GM19043 (cell line): ENCODE measurements around the gene NR1I3.
"Not testable (repeated sequence)": the region's sequence is repeated elsewhere in the genome, so short reads cannot be mapped to it uniquely, and the experiment has no call there.

ENCODE experiments used
- ATAC-seq: cut with Tn5 transposase; IDR thresholded peaks from one replicate; pipeline ENCODE4 v1.9.1; 2021; ENCODE audit warnings: low read depth; ENCODE audit not compliant: unreplicated experiment

The NR1I3 gene

DNA sequence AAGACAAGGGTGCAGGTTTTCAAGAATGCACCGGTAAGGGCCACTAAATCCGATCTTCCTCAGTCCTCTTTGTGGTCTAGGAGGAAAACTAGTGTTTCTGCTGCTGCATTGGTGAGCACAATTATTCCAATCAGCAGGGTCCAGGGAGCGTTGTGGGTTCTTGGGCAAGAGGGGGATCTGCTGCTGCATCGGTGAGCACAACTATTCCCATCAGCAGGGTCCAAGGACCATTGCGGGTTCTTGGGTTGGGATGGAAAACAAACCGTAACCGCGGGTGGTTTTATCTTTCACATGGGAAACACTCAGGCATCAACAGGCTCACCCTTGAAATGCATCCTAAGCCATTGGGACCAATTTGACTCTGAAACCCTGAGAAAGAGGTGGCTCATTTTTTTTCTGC lies 13.6 kb upstream of the NR1I3 start:
- ATAC-seq = no peak

- no peak for ATAC-seq
These were observed 12.8 kb upstream of the NR1I3 start for GRCh38 chr1:161250829-161251228.

- not testable (repeated sequence) for ATAC-seq
These were observed 12.1 kb upstream of the NR1I3 start for GRCh38 chr1:161250100-161250499.

- no peak for ATAC-seq
These were observed 6.9 kb upstream of the NR1I3 start for GRCh38 chr1:161244888-161245287.

GRCh38 chr1:161242313-161242712 lies 4.3 kb upstream of the NR1I3 start:
- no peak for ATAC-seq

GRCh38 chr1:161241682-161242081 lies 3.7 kb upstream of the NR1I3 start:
- ATAC-seq = no peak

GRCh38 chr1:161235957-161236775 lies 1.8 kb downstream of the NR1I3 start:
- no peak for ATAC-seq

DNA sequence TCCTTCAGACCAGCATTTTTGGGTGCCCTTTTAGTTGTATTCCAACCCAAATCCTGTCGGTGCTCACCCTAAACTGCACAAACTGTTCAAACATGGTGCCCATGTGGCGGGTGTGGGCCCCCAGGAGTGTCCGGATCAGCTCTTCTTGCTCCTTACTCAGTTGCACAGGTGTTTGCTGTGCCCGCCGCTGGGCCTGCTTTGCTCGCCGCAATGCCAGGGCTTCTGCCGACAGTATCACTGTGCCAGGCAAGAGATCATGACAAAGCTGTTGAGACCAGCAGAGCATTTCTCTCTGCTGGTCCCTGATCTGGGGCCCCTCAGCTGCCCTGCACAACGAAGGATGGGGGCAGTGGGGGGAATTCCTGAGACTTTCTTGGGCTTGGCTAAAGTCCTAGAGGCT lies 4.9 kb downstream of the NR1I3 start:
- ATAC-seq = no peak

- ATAC-seq = no peak
These were observed 7.2 kb downstream of the NR1I3 start for GRCh38 chr1:161230762-161231161.

GRCh38 chr1:161229896-161230295 lies 8.1 kb downstream of the NR1I3 start:
- no peak for ATAC-seq

DNA sequence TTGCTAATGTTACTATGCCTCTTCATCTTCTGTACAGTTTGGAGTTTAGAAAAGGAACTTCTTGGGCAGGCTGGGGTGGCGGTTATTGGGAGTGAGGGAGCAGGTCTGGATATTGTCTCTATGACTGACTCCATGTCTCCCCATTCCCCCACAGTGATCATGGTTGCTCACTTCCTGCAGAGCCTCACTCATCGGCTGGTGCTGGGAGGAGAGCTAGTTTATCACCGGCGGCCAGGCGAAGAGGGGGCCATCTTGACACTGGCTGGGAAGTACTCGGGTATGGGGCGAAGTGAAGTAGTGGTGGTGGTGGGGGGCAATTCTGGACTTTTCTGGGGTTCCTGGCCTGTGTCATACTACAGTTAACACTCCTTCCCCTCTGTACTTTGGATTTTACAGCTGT lies 10.0 kb downstream of the NR1I3 start:
- no peak for ATAC-seq

- no peak for ATAC-seq
These were observed 10.7 kb downstream of the NR1I3 start for GRCh38 chr1:161227196-161227871.

- ATAC-seq = no peak
These were observed 11.2 kb downstream of the NR1I3 start for GRCh38 chr1:161226759-161227158.

DNA sequence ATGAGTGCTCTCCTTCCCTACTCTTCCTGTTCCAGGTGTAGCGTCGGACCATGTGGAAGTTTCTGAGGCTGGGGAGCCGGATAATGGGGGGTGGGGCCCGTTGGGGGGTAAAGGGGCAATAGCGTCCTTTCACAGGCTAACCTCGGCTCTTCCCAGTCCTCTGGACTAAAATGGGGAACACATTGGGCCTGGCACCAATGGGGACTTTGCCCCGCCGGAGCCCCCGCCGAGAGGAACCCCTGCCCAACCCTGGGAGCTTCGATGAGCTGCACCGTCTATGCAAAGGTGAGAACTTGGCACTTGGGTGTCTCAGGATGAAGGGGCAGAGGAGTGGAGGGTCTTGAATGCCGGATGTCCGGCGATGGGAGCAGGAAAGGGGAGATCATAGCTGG lies 11.7 kb downstream of the NR1I3 start:
- no peak for ATAC-seq

DNA sequence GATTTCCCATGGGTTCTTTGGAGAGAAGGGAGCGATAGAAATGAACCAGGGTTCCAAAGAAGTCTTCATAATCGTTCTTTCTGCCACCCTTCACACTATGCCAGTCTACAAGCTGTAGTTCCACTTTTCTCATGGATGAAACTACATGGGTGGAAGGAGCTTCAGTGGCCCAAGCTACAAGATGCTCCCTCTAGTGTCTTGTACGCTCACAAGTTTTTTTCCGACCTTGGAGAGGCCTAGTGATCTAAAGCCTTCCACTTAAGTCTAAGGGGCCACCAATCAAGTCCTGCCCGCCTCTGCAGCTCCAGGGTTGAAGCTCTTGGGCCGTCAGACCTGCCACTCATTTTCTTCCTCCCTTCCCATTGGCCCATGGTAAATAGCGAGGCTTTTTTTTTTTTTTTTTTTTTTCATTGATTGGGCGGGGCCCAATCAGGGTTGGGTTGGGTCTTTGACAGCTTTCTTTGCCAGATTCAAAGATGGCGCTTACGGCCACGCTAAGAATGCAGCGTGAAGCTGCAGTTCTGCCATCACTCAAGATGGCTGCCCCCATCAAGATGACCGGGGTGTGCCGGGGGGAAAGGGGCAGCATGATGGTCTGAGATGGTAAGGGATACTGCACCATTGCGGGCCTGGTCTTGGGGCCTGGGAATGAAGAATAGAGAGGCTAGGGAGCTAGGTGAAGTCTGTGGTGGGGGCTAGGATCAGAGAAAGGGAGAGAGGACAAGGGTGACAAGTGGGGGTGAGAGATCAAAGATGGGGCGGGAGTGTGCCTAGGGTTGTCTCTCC lies 12.3 kb downstream of the NR1I3 start, which contains the start of gene TOMM40L:
TOMM40L (plus strand) TSS at position 527 of the 786 bp plus-strand sequence. CDS start 430 bp downstream, outside the sequence.
- peak; percentile 96 for ATAC-seq

- peak; percentile 2 for ATAC-seq
These were observed 12.8 kb downstream of the NR1I3 start for GRCh38 chr1:161225178-161225533.

DNA sequence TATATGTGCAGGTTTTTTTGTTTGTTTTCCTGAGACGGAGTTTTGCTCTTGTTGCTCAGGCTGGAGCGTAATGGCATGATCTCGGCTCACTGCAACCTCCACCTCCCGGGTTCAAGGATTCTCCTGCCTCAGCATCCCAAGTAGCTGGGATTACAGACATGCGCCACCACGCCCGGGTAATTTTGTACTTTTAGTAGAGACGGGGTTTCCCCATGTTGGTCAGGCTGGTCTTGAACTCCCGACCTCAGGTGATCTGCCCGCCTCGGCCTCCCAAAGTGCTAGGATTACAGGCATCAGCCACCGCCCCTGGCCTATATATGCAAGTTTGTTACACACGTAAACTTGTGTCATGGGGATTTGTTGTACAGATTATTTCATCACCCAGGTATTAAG lies 13.3 kb downstream of the NR1I3 start:
- ATAC-seq = not testable (repeated sequence)

DNA sequence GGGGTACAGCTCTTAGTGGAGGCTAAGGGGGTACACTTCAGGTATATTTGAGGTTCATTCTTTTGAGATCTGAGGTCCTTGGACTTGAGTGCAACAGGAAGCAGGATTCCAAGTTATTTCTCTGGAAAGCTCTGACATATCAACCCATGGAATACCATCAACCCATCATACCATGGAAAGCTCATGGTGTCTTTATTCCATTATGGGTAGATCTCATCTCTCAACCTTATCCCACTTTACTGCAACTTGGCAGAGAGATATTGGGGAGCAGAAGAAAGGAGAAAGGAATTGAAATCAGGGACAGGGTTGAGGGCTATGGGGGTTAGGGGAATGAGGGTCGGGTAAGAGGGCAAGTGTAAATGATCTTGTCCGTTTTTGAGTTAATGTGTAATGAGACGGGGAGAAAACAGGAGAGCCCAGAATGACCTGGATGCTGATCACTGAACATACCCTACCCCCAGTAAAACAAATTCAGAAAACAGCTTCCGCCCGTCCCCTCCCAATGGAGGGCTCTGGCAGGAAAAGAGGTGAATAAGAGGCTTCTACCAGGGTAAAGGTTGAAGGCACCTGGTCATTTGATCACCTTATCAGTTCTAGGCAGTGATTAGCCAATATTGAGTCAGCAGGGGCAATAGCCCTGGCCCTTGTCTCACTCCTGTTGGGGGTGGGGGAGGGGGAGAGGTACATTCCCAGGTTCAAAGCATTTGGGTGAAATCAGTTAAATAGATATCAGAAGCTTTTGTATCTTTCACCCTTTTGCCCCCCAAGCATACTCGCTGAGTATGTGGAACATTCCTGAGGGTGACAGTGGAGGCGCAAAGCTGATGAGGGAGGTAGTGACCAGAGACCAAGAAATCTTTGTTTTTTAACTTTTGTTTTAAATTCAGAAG lies 14.0 kb downstream of the NR1I3 start:
- ATAC-seq = no peak

DNA sequence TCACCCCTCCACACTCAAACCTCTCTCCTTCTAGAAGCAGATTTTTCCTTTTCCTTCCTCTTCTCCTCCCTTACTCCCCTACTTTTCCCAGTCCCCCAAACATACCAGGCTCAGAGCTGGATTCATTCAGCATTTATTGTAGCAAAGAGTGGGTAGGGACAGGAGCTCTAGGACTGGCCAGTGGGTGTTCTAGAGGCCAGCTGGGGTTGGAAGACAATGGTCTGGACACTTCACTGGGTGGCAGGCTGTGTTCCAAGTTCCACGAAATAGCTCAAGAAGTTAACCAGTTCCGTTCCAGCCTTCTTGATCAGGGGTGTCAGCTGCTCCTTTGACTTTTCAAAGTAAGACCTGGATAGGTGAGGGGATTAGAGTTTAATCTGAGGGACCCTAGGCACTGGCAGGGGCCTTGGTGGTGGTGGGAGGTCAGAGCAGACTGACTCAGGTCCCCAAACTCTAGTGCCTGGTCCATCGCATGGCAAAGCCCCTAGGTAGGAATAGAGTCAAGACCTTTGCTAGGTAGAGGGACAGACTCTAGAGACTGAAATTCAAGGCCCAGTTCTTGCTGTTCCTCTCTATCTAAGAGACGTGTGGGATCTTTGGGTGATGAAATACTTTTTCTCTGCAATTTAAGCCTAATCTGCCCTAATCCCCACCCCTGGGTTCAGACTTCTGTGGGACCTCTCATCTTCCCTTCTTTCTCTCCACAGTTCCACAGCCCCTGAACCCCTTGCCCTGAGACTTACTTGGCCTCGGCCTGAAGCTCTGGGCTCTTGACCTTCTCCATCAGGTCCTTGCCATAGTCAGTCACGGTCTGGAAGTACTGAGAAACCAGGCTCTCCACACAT lies 15.6 kb downstream of the NR1I3 start:
- no peak for ATAC-seq
